IMR-90 (cell line): ENCODE results near the gene MUC20. TPM values are rescaled to one million over a fixed set of nuclear protein-coding genes. Genes with fewer than 3 reads are reported as not detected.

Source experiments
- ATAC-seq: fragments of 200-7000 bp; cut with Tn5 transposase; 2 replicates; pipeline ENCODE4 v1.9.1; 2020; ENCODE audit warnings: low read depth, mild to moderate bottlenecking, moderate library complexity
- BruUV-seq: library from RNA; stranded (reverse); fragments of 400-500 nt; replicated peaks from 2 replicates; lab custom pipeline; 2021; lab: Mats Ljungman, UMichigan
- CTCF ChIA-PET: fragments of 300-600 bp; formaldehyde crosslinking; extraction: SDS; loops from one replicate; lab custom pipeline; 2021; ENCODE audit warnings: antibody characterized with exemption; lab: Yijun Ruan, JAX
- POLR2A ChIA-PET: fragments of 300-600 bp; sonication (Branson Sonifier 250); formaldehyde crosslinking; loops from one replicate; lab custom pipeline; 2022; ENCODE audit warnings: antibody characterized with exemption; ENCODE audit not compliant: unreplicated experiment; lab: Charles Lee
- DNase-seq: peaks from one replicate; pipeline ENCODE4 v3.0.0; 2013
- H2AFZ ChIP-seq: replicated peaks from 2 replicates; pipeline ENCODE3; 2013; ENCODE audit warnings: low read length, mild to moderate bottlenecking; ENCODE audit not compliant: poor library complexity
- H2AK5ac ChIP-seq: 2 replicates; pipeline ENCODE4 v1.6.1; 2013; ENCODE audit warnings: low read depth, low read length, inconsistent platforms
- H2AK9ac ChIP-seq: replicated peaks from 2 replicates; pipeline ENCODE3; 2013; ENCODE audit warnings: mild to moderate bottlenecking, low read depth, low read length, moderate library complexity; ENCODE audit not compliant: poor library complexity
- H2BK120ac ChIP-seq: 2 replicates; pipeline ENCODE4 v1.6.1; 2013; ENCODE audit warnings: low read depth, low read length, inconsistent platforms
- H2BK15ac ChIP-seq: 3 replicates; pipeline ENCODE4 v1.6.1; 2013; ENCODE audit warnings: low read depth, low read length, inconsistent platforms
- H2BK20ac ChIP-seq: 2 replicates; pipeline ENCODE4 v1.6.1; 2013; ENCODE audit warnings: low read depth, mild to moderate bottlenecking, inconsistent platforms, low read length, moderate library complexity
- H2BK5ac ChIP-seq: 2 replicates; pipeline ENCODE4 v1.6.1; 2013; ENCODE audit warnings: mild to moderate bottlenecking, low read depth, low read length, inconsistent platforms; ENCODE audit not compliant: poor library complexity, severe bottlenecking
- H3K14ac ChIP-seq: replicated peaks from 2 replicates; pipeline ENCODE4 v1.6.1; 2013; ENCODE audit warnings: low read depth, low read length, inconsistent platforms
- H3K18ac ChIP-seq: 2 replicates; pipeline ENCODE4 v1.6.1; 2013; ENCODE audit warnings: low read depth, low read length, control low read depth
- H3K23ac ChIP-seq: 2 replicates; pipeline ENCODE4 v1.6.1; 2013; ENCODE audit warnings: low read depth, low read length, inconsistent platforms
- H3K27ac ChIP-seq: 2 replicates; pipeline ENCODE4 v1.5.1; 2013; ENCODE audit warnings: mild to moderate bottlenecking, control low read depth, low read length; ENCODE audit not compliant: insufficient read depth
- H3K27me3 ChIP-seq: 2 replicates; pipeline ENCODE4 v1.6.1; 2013; ENCODE audit warnings: low read length; ENCODE audit not compliant: control insufficient read depth, insufficient read depth
- H3K36me3 ChIP-seq: 2 replicates; pipeline ENCODE4 v1.6.1; 2013; ENCODE audit warnings: low read length, mixed read lengths; ENCODE audit not compliant: control insufficient read depth, insufficient read depth
- H3K4ac ChIP-seq: 2 replicates; pipeline ENCODE4 v1.6.1; 2013; ENCODE audit warnings: low read depth, low read length, inconsistent platforms
- H3K4me1 ChIP-seq: 2 replicates; pipeline ENCODE4 v1.6.1; 2013; ENCODE audit warnings: low read length, mixed read lengths; ENCODE audit not compliant: control insufficient read depth, insufficient read depth
- H3K4me2 ChIP-seq: 2 replicates; pipeline ENCODE4 v1.6.1; 2013; ENCODE audit warnings: low read depth, mild to moderate bottlenecking, control low read depth, low read length, moderate library complexity
- H3K4me3 ChIP-seq: 2 replicates; pipeline ENCODE4 v1.5.1; 2013; ENCODE audit warnings: low read depth, mild to moderate bottlenecking, control low read depth, low read length, moderate library complexity; ENCODE audit not compliant: insufficient read depth
- H3K56ac ChIP-seq: 2 replicates; pipeline ENCODE4 v1.6.1; 2013; ENCODE audit warnings: low read length, inconsistent platforms; ENCODE audit not compliant: insufficient read depth; ENCODE audit errors: extremely low read depth
- H3K79me1 ChIP-seq, 2 experiments: 2 replicates each; pipeline ENCODE4 v1.6.1; 2013; ENCODE audit warnings: low read length in 2 of 2, inconsistent platforms in 1 of 2, low read depth in 1 of 2
- H3K9ac ChIP-seq: 2 replicates; pipeline ENCODE4 v1.6.1; 2013; ENCODE audit warnings: low read depth, low read length, control low read depth
- H3K9me1 ChIP-seq: 2 replicates; pipeline ENCODE4 v1.6.1; 2013; ENCODE audit warnings: low read length, inconsistent platforms; ENCODE audit not compliant: insufficient read depth
- H3K9me3 ChIP-seq: 2 replicates; pipeline ENCODE4 v1.6.1; 2013; ENCODE audit warnings: low read length; ENCODE audit not compliant: control insufficient read depth, insufficient read depth
- H4K20me1 ChIP-seq: 2 replicates; pipeline ENCODE4 v1.6.1; 2013; ENCODE audit warnings: low read length, inconsistent platforms; ENCODE audit not compliant: insufficient read depth
- H4K5ac ChIP-seq: 2 replicates; pipeline ENCODE4 v1.6.1; 2013; ENCODE audit warnings: mild to moderate bottlenecking, low read depth, low read length, control low read depth
- H4K8ac ChIP-seq, 2 experiments: 2 replicates each; pipeline ENCODE4 v1.6.1; 2013; ENCODE audit warnings: low read depth in 2 of 2, low read length in 2 of 2, control low read depth in 1 of 2, inconsistent platforms in 1 of 2
- H4K91ac ChIP-seq: 2 replicates; pipeline ENCODE4 v1.6.1; 2013; ENCODE audit warnings: low read depth, low read length, inconsistent platforms; ENCODE audit not compliant: insufficient read depth
- BHLHE40 ChIP-seq: fragments of 150-350 bp; IDR thresholded peaks from 2 replicates; pipeline ENCODE4 v1.6.1; 2016; ENCODE audit warnings: mild to moderate bottlenecking, low read depth, low read length
- CEBPB ChIP-seq: IDR thresholded peaks from 2 replicates; pipeline ENCODE4 v1.6.1; 2012; ENCODE audit warnings: low read depth, low read length, improper control_type of control experiment
- CHD1 ChIP-seq: IDR thresholded peaks from 2 replicates; pipeline ENCODE4 v1.6.1; 2012; ENCODE audit warnings: low read depth, low read length, improper control_type of control experiment
- FOS ChIP-seq: fragments of 150-350 bp; IDR thresholded peaks from 2 replicates; pipeline ENCODE4 v1.6.1; 2016; ENCODE audit warnings: low read depth, low read length
- MAFK ChIP-seq: IDR thresholded peaks from 2 replicates; pipeline ENCODE4 v1.6.1; 2012; ENCODE audit warnings: low read depth, low read length, improper control_type of control experiment
- MAZ ChIP-seq: IDR thresholded peaks from 2 replicates; pipeline ENCODE4 v1.6.1; 2012; ENCODE audit warnings: low read depth, mild to moderate bottlenecking, low read length, improper control_type of control experiment, moderate library complexity, borderline replicate concordance
- MXI1 ChIP-seq: IDR thresholded peaks from 2 replicates; pipeline ENCODE4 v1.6.1; 2012; ENCODE audit warnings: low read depth, mild to moderate bottlenecking, low read length, moderate library complexity, borderline replicate concordance
- NFE2L2 ChIP-seq: fragments of 150-350 bp; IDR thresholded peaks from 2 replicates; pipeline ENCODE4 v1.6.1; 2016; ENCODE audit warnings: low read depth, mild to moderate bottlenecking, low read length
- RAD21 ChIP-seq: IDR thresholded peaks from 2 replicates; pipeline ENCODE4 v1.6.1; 2012; ENCODE audit warnings: low read length, improper control_type of control experiment
- RCOR1 ChIP-seq: IDR thresholded peaks from 2 replicates; pipeline ENCODE4 v1.6.1; 2012; ENCODE audit warnings: mild to moderate bottlenecking, low read length, improper control_type of control experiment; ENCODE audit not compliant: insufficient replicate concordance
- RFX5 ChIP-seq: IDR thresholded peaks from 2 replicates; pipeline ENCODE4 v1.8.0; 2012; ENCODE audit warnings: low read depth, mild to moderate bottlenecking, low read length, moderate library complexity
- SMC3 ChIP-seq: fragments of 150-350 bp; IDR thresholded peaks from 2 replicates; pipeline ENCODE4 v1.6.1; 2016; ENCODE audit warnings: low read depth, mild to moderate bottlenecking, antibody characterized with exemption, low read length, moderate library complexity
- WGBS, 2 experiments: methylation state at CpG; one replicate each; pipeline versions ENCODE4 v1.1.5 to v1.1.7; 2013; ENCODE audit warnings: missing lambda C conversion rate in 2 of 2; ENCODE audit not compliant: insufficient read length in 1 of 2; ENCODE audit errors: extremely low coverage in 2 of 2; 5-methylcytosine and 5-hydroxymethylcytosine counted together
- dilution Hi-C: fragments of 300-500 bp; cut with HindIII; formaldehyde crosslinking; loops from one replicate; pipeline ENCODE4 v1.14.3; 2018; ENCODE audit warnings: low sequenced_read_pairs; ENCODE audit not compliant: unreplicated experiment
- in situ Hi-C: fragments of 300-500 bp; cut with MboI; formaldehyde crosslinking; loops from 3 replicates; pipeline ENCODE4 v1.14.3; 2019; ENCODE audit warnings: low sequenced_read_pairs, inconsistent platforms, mixed read lengths
- intact Hi-C: fragments of 100-400 bp; cut with micrococcal nuclease; formaldehyde crosslinking; loops from 2 replicates; pipeline ENCODE4 v1.10.0; 2022
- polyA plus RNA-seq, 3 experiments: library from polyadenylated mRNA; depleted of rRNA; stranded (reverse); fragments of >200 nt; gene quantifications; 2 replicates each; pipeline ENCODE4 v1.2.3, GENCODE V29; 2012; ENCODE audit warnings: low replicate concordance in 1 of 3
- total RNA-seq: library from RNA; depleted of rRNA; stranded (reverse); fragments of >200 nt; gene quantifications from 2 replicates; pipeline ENCODE4 v1.2.3, GENCODE V29; 2012
- TF ChIP-seq, protein P1 (sequence below): fragments of 150-350 bp; IDR thresholded peaks from 2 replicates; pipeline ENCODE4 v1.6.1; 2017; ENCODE audit warnings: mild to moderate bottlenecking, antibody characterized with exemption, low read length, low read depth
- TF ChIP-seq, protein P2 (sequence below): fragments of 150-350 bp; IDR thresholded peaks from 2 replicates; pipeline ENCODE4 v1.6.1; 2016; ENCODE audit warnings: low read depth, mild to moderate bottlenecking, low read length, moderate library complexity, borderline replicate concordance
- TF ChIP-seq, protein P3 (sequence below): conservative IDR thresholded peaks from 2 replicates; pipeline ENCODE4 v1.5.1; 2012; ENCODE audit warnings: mild to moderate bottlenecking, low read depth, low read length, improper control_type of control experiment

MUC20 gene
- total and polyA plus RNA-seq, 2 of the 4 experiments (the other 2 are of a cell fraction): 0.12 TPM; not detected in 1

DNA sequence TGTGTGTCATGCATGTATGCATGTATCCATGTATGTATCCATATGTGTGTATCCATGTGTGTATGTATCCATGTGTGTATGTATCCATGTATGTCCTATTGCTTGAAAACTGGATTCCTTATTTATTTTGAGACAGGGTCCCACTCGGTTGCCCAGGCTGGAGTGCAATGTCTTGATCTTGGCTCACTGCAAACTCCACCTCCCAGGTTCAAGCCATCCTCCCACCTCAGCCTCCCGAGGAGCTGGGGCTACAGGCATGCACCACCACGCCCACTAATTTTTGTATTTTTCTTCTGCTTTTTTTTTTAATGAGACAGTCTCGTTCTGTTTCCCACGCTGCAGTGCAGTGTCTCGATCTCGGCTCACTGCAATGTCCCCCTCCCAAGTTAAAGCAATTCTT, 34.1 kb downstream of the MUC20 start:
- no CpG with 5 or more reads among the region's 7 CpGs for WGBS, 2 experiments

More for the DNA sequence above, 34.1 kb downstream of the MUC20 start:
- Histone ChIP-seq H2AK5ac (no peak overlapping the region), H3K4me2 (no peak overlapping the region), H3K9me3 (no peaks in the 10 kb centered on the region), H3K18ac (no peak overlapping the region), H3K27ac (no peak overlapping the region), H3K4me1 (no peaks in the 10 kb centered on the region), H2BK20ac (no peak overlapping the region), H3K4ac (no peak overlapping the region), H3K9ac (no peak overlapping the region), H2AK9ac (no peak overlapping the region), H2BK15ac (no peak overlapping the region), H3K56ac (no peak overlapping the region), H2BK5ac (no peak overlapping the region), H4K5ac (no peak overlapping the region), H3K27me3 (peaks cover 39% of the 10 kb centered on the region), H3K23ac (no peak overlapping the region), H3K79me1 (no peaks in the 10 kb centered on the region), H4K20me1 (no peaks in the 10 kb centered on the region), H3K36me3 (no peaks in the 10 kb centered on the region), H3K14ac (no peak overlapping the region), H4K91ac (no peak overlapping the region), H2AFZ (no peak overlapping the region), H3K4me3 (no peak overlapping the region), H3K9me1 (no peaks in the 10 kb centered on the region; the same call in 1 of the 2 replicates), H2BK120ac (no peak overlapping the region), H4K8ac (no peak overlapping the region)
- BruUV-seq: no TSS peak
- intact Hi-C loops: no loop called here
- DNase-seq (no peak), ATAC-seq (no peak)
- CTCF ChIA-PET: no interaction called here
- in situ Hi-C loops: loop anchor here (5.0 kb wide), 1 partner anchor 52 kb away; no protein-coding TSS in a partner anchor
- POLR2A ChIA-PET: no interaction called here
- TF ChIP-seq CEBPB: no peak
- TF ChIP-seq, protein P1, sequence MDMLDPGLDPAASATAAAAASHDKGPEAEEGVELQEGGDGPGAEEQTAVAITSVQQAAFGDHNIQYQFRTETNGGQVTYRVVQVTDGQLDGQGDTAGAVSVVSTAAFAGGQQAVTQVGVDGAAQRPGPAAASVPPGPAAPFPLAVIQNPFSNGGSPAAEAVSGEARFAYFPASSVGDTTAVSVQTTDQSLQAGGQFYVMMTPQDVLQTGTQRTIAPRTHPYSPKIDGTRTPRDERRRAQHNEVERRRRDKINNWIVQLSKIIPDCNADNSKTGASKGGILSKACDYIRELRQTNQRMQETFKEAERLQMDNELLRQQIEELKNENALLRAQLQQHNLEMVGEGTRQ: no peak
- TF ChIP-seq SMC3: no peak
- no peak for TF ChIP-seq RCOR1
- TF ChIP-seq RAD21: no peak
- TF ChIP-seq MAZ: no peak
- no peak for TF ChIP-seq MAFK
- TF ChIP-seq CHD1: no peak
- no peak for TF ChIP-seq BHLHE40
- no peak for TF ChIP-seq NFE2L2
- no peak for TF ChIP-seq RFX5
- TF ChIP-seq MXI1: no peak
- no peak for TF ChIP-seq FOS
- TF ChIP-seq, protein P2, sequence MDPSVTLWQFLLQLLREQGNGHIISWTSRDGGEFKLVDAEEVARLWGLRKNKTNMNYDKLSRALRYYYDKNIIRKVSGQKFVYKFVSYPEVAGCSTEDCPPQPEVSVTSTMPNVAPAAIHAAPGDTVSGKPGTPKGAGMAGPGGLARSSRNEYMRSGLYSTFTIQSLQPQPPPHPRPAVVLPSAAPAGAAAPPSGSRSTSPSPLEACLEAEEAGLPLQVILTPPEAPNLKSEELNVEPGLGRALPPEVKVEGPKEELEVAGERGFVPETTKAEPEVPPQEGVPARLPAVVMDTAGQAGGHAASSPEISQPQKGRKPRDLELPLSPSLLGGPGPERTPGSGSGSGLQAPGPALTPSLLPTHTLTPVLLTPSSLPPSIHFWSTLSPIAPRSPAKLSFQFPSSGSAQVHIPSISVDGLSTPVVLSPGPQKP: no peak
- TF ChIP-seq, protein P3, sequence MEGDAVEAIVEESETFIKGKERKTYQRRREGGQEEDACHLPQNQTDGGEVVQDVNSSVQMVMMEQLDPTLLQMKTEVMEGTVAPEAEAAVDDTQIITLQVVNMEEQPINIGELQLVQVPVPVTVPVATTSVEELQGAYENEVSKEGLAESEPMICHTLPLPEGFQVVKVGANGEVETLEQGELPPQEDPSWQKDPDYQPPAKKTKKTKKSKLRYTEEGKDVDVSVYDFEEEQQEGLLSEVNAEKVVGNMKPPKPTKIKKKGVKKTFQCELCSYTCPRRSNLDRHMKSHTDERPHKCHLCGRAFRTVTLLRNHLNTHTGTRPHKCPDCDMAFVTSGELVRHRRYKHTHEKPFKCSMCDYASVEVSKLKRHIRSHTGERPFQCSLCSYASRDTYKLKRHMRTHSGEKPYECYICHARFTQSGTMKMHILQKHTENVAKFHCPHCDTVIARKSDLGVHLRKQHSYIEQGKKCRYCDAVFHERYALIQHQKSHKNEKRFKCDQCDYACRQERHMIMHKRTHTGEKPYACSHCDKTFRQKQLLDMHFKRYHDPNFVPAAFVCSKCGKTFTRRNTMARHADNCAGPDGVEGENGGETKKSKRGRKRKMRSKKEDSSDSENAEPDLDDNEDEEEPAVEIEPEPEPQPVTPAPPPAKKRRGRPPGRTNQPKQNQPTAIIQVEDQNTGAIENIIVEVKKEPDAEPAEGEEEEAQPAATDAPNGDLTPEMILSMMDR: no peak
- dilution Hi-C loops: no loop called here
